HepG2 (cell line): ENCODE data around the gene FAM167B. TPM values are rescaled to one million over a fixed set of nuclear protein-coding genes. Genes with fewer than 3 reads are reported as not detected.

Experiments
- CEBPB ChIP-seq: IDR thresholded peaks from 2 replicates; pipeline ENCODE4 v1.6.1; 2011; ENCODE audit warnings: low read depth, low read length, improper control_type of control experiment, borderline replicate concordance
- ERF ChIP-seq: IDR thresholded peaks from 2 replicates; pipeline ENCODE4 v1.6.1; 2018; ENCODE audit warnings: missing biosample characterization, missing genetic modification reagents
- HOMEZ ChIP-seq: IDR thresholded peaks from 2 replicates; pipeline ENCODE4 v1.6.1; 2016; ENCODE audit warnings: low read depth
- HOXD1 ChIP-seq: sonication (generic); formaldehyde crosslinking; IDR thresholded peaks from 2 replicates; pipeline ENCODE4 v1.5.0; 2020; ENCODE audit warnings: missing genetic modification reagents
- KAT2B ChIP-seq: fragments of 150-350 bp; IDR thresholded peaks from 2 replicates; pipeline ENCODE4 v1.6.1; 2014; ENCODE audit warnings: low read depth, low read length, borderline replicate concordance
- KAT7 ChIP-seq: IDR thresholded peaks from 2 replicates; pipeline ENCODE4 v1.6.1; 2018; ENCODE audit warnings: borderline replicate concordance, missing compliant biosample characterization
- KLF11 ChIP-seq: IDR thresholded peaks from 2 replicates; pipeline ENCODE4 v1.6.1; 2016; ENCODE audit warnings: missing compliant biosample characterization
- MIER3 ChIP-seq: IDR thresholded peaks from 2 replicates; pipeline ENCODE4 v1.6.1; 2016; ENCODE audit warnings: missing compliant biosample characterization, borderline replicate concordance
- MLLT10 ChIP-seq: sonication (generic); formaldehyde crosslinking; IDR thresholded peaks from 2 replicates; pipeline ENCODE4 v1.4.0; 2020; ENCODE audit warnings: missing genetic modification reagents
- NRL ChIP-seq: sonication (generic); formaldehyde crosslinking; IDR thresholded peaks from 2 replicates; pipeline ENCODE4 v1.5.0; 2020; ENCODE audit warnings: missing genetic modification reagents, mild to moderate bottlenecking, moderate library complexity, borderline replicate concordance
- ONECUT2 ChIP-seq: sonication (generic); formaldehyde crosslinking; IDR thresholded peaks from 2 replicates; pipeline ENCODE4 v1.4.0; 2020; ENCODE audit warnings: missing genetic modification reagents
- POGZ ChIP-seq: sonication (generic); formaldehyde crosslinking; IDR thresholded peaks from 2 replicates; pipeline ENCODE4 v1.4.0; 2020; ENCODE audit warnings: mild to moderate bottlenecking, missing genetic modification reagents
- SNAI1 ChIP-seq: sonication (generic); formaldehyde crosslinking; IDR thresholded peaks from 2 replicates; pipeline ENCODE4 v1.5.0; 2020; ENCODE audit warnings: mild to moderate bottlenecking, missing genetic modification reagents, borderline replicate concordance
- TBL1XR1 ChIP-seq: fragments of 150-350 bp; IDR thresholded peaks from 2 replicates; pipeline ENCODE4 v1.6.1; 2014; ENCODE audit warnings: borderline replicate concordance, low read length; ENCODE audit not compliant: partially characterized antibody
- U2AF2 ChIP-seq: fragments of 200-400 bp; formaldehyde crosslinking; IDR thresholded peaks from 2 replicates; pipeline ENCODE4 v1.6.1; 2017; ENCODE audit warnings: low read depth, mild to moderate bottlenecking, low read length
- ZBTB25 ChIP-seq: IDR thresholded peaks from 2 replicates; pipeline ENCODE4 v1.6.1; 2018; ENCODE audit warnings: missing genetic modification reagents
- ZC3H4 ChIP-seq: sonication (generic); formaldehyde crosslinking; IDR thresholded peaks from 2 replicates; pipeline ENCODE4 v1.4.0; 2020; ENCODE audit warnings: missing genetic modification reagents, borderline replicate concordance
- ZKSCAN1 ChIP-seq: fragments of 150-350 bp; IDR thresholded peaks from 2 replicates; pipeline ENCODE4 v1.6.1; 2014; ENCODE audit warnings: low read length
- ZNF138 ChIP-seq: sonication (generic); formaldehyde crosslinking; IDR thresholded peaks from 2 replicates; pipeline ENCODE4 v1.5.0; 2020; ENCODE audit warnings: mild to moderate bottlenecking, low read depth, missing genetic modification reagents
- ZNF205 ChIP-seq: IDR thresholded peaks from 2 replicates; pipeline ENCODE4 v1.6.1; 2018; ENCODE audit warnings: missing biosample characterization, missing genetic modification reagents
- ZNF282 ChIP-seq: fragments of 450-650 bp; IDR thresholded peaks from 2 replicates; pipeline ENCODE4 v1.6.1; 2018; ENCODE audit not compliant: partially characterized antibody
- ZNF343 ChIP-seq: sonication (generic); formaldehyde crosslinking; IDR thresholded peaks from 2 replicates; pipeline ENCODE4 v1.4.0; 2020; ENCODE audit warnings: mild to moderate bottlenecking, missing genetic modification reagents
- ZNF350 ChIP-seq: sonication (generic); formaldehyde crosslinking; IDR thresholded peaks from 2 replicates; pipeline ENCODE4 v1.4.0; 2020; ENCODE audit warnings: mild to moderate bottlenecking, low read depth, missing genetic modification reagents, borderline replicate concordance
- ZNF430 ChIP-seq: sonication (generic); formaldehyde crosslinking; IDR thresholded peaks from 2 replicates; pipeline ENCODE4 v1.9.0; 2021; ENCODE audit warnings: mild to moderate bottlenecking, missing genetic modification reagents
- ZNF431 ChIP-seq: sonication (generic); formaldehyde crosslinking; IDR thresholded peaks from 2 replicates; pipeline ENCODE4 v1.9.0; 2022; ENCODE audit warnings: missing genetic modification reagents, low read depth, mild to moderate bottlenecking, borderline replicate concordance
- ZNF577 ChIP-seq: sonication (generic); formaldehyde crosslinking; IDR thresholded peaks from 2 replicates; pipeline ENCODE4 v1.4.0; 2020; ENCODE audit warnings: mild to moderate bottlenecking, low read depth, missing genetic modification reagents, borderline replicate concordance
- ZNF629 ChIP-seq: sonication (generic); formaldehyde crosslinking; conservative IDR thresholded peaks from 2 replicates; pipeline ENCODE4 v1.5.0; 2020; ENCODE audit warnings: missing genetic modification reagents
- ZNF639 ChIP-seq: conservative IDR thresholded peaks from 2 replicates; pipeline ENCODE4 v1.6.1; 2018; ENCODE audit warnings: missing genetic modification reagents
- ZNF672 ChIP-seq: sonication (generic); formaldehyde crosslinking; IDR thresholded peaks from 2 replicates; pipeline ENCODE4 v1.8.1; 2022; ENCODE audit warnings: missing genetic modification reagents
- ZNF724P ChIP-seq: sonication (generic); formaldehyde crosslinking; IDR thresholded peaks from 2 replicates; pipeline ENCODE4 v1.8.0; 2022; ENCODE audit warnings: missing genetic modification reagents, borderline replicate concordance
- polyA plus RNA-seq, 8 experiments: library from polyadenylated mRNA; depleted of rRNA in 3 of 8; stranded (reverse) in 7 of 8; unstranded in 1 of 8; fragments of >200 nt; fragmentation: Illumina TruSeq in 4 of 8; extraction: Trizol in 4 of 8; gene quantifications; 2 replicates each; pipeline versions ENCODE4 v1.2.1 to v1.2.3, GENCODE V29; 2011 to 2016; ENCODE audit warnings: low read depth in 4 of 8, missing spikeins in 1 of 8, mixed read lengths in 1 of 8; ENCODE audit not compliant: insufficient read depth in 1 of 8
- total RNA-seq, 5 experiments: library from RNA; depleted of rRNA; stranded (reverse); fragments of >200 nt; fragmentation: Illumina TruSeq; extraction: Trizol; gene quantifications; 2 replicates each; pipeline ENCODE4 v1.2.3, GENCODE V29; 2016; ENCODE audit warnings: low read depth in 1 of 5

FAM167B gene
- total and polyA plus RNA-seq, 2 of the 13 experiments (the other 11 are each of a cell fraction or from before 2014, with no cell fraction given) = 0.15 to 0.70 TPM

- TF ChIP-seq ZBTB25 (CRISPR knock-in tag) (peak; percentile 37; the same call in 1 of the 2 replicates), MIER3 (no peak), ZKSCAN1 (0 out of 2 replicates have a peak, but pooled peaks have one; percentile 9), KAT7 (no peak), SNAI1 (no peak), KLF11 (CRISPR knock-in tag) (no peak), TBL1XR1 (peak; percentile 78), ZNF431 (CRISPR knock-in tag) (no peak), ZNF672 (no peak), ZNF205 (CRISPR knock-in tag) (peak; percentile 76; the same call in 1 of the 2 replicates), ZC3H4 (CRISPR knock-in tag) (no peak), ZNF577 (CRISPR knock-in tag) (no peak), ZNF724P (CRISPR knock-in tag) (no peak; the same call in 1 of the 2 replicates), CEBPB (no peak), U2AF2 (no peak), KAT2B (no peak), ZNF430 (CRISPR knock-in tag) (peak; percentile 51; the same call in 1 of the 2 replicates), NRL (peak; percentile 72; the same call in 1 of the 2 replicates), ZNF138 (CRISPR knock-in tag) (no peak), MLLT10 (CRISPR knock-in tag) (no peak), HOXD1 (no peak), POGZ (peak; percentile 73), ZNF639 (CRISPR knock-in tag) (no peak), ERF (CRISPR knock-in tag) (peak; percentile 78), ZNF350 (peak; percentile 79; the same call in 1 of the 2 replicates), ONECUT2 (CRISPR knock-in tag) (no peak), ZNF282 (no peak), ZNF629 (CRISPR knock-in tag) (peak; percentile 44; the same call in 1 of the 2 replicates), ZNF343 (no peak), HOMEZ (CRISPR knock-in tag) (no peak)
Observed at GRCh38 chr1:32249831-32250525, 3.0 kb downstream of the FAM167B start (continued).
